Muscle of leg (tissue), 11 donors: ENCODE data around the gene RANBP17. TPM values are rescaled to one million over a fixed set of nuclear protein-coding genes. Genes with fewer than 3 reads are reported as not detected.
"Not testable (repeated sequence)": the region's sequence is repeated elsewhere in the genome, so short reads cannot be mapped to it uniquely, and the experiment has no call there.

Source experiments
- DNase-seq: peaks from one replicate; pipeline ENCODE4 v3.0.0; 2013
- H3K27ac ChIP-seq: one replicate; pipeline ENCODE4 v1.5.1; 2013; ENCODE audit warnings: mild to moderate bottlenecking, low read length, control low read depth
- H3K27me3 ChIP-seq: one replicate; pipeline ENCODE4 v1.6.1; 2013; ENCODE audit warnings: low read length; ENCODE audit not compliant: control insufficient read depth, insufficient read depth
- H3K36me3 ChIP-seq: one replicate; pipeline ENCODE4 v1.6.1; 2013; ENCODE audit warnings: low read length; ENCODE audit not compliant: control insufficient read depth, insufficient read depth
- H3K4me1 ChIP-seq: one replicate; pipeline ENCODE4 v1.6.1; 2013; ENCODE audit warnings: low read length; ENCODE audit not compliant: control insufficient read depth, insufficient read depth
- H3K4me3 ChIP-seq: one replicate; pipeline ENCODE4 v1.5.1; 2013; ENCODE audit warnings: low read length, control low read depth
- H3K9me3 ChIP-seq: replicated peaks from 2 replicates; pipeline ENCODE4 v1.6.1; 2013; ENCODE audit warnings: low read depth, low read length; ENCODE audit not compliant: control insufficient read depth
- WGBS: methylation state at CpG from one replicate; pipeline ENCODE4 v1.1.5; 2013; ENCODE audit warnings: missing lambda C conversion rate; ENCODE audit not compliant: insufficient coverage; 5-methylcytosine and 5-hydroxymethylcytosine counted together
- polyA plus RNA-seq, 8 donors: library from polyadenylated mRNA; unstranded; fragments of 120-200 nt; gene quantifications; one replicate each; pipeline versions ENCODE4 v1.2.1 to v1.2.3, GENCODE V29; 2013; ENCODE audit warnings: inconsistent platforms in 1 of 8, low replicate concordance in 1 of 8; ENCODE audit not compliant: insufficient read length in 8 of 8, insufficient read depth in 1 of 8
- total RNA-seq: library from RNA; stranded (reverse); fragments of 120-200 nt; gene quantifications from one replicate; pipeline ENCODE4 v1.2.4, GENCODE V29; 2013

RANBP17 gene
- total and polyA plus RNA-seq, 9 donors, result 5.4 to 21.3 (median 8.4) TPM

DNA sequence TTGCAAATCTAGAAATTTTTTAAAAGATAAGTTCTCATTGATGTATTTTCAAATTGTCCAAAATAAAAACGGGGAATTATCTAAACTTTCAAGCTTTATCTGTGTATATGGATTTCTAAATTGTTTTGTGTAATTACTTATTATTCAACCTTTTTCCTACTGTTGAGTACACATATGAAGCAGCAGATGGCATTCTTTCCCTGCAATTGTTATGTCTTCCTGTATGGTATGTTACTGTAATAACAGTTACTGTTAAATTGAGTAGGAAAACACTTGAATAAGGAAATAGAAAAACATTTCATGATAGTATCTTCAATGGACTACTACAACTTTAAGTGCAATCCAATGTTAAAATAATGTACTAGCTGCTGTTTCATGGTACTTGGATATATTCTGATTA, 124.8 kb downstream of the RANBP17 start:
- Histone ChIP-seq H3K4me3 (no peak overlapping the region), H3K27me3 (no peaks in the 10 kb centered on the region), H3K4me1 (no peaks in the 10 kb centered on the region), H3K36me3 (no peaks in the 10 kb centered on the region), H3K27ac (no peak overlapping the region), H3K9me3 (no peaks in the 10 kb centered on the region)
- no CpG with 5 or more reads among the region's 1 CpG for WGBS
- peak; percentile 44 for DNase-seq

- Histone ChIP-seq H3K9me3 (no peaks in the 10 kb centered on the region), H3K27ac (no peak overlapping the region), H3K4me3 (no peak overlapping the region), H3K27me3 (no peaks in the 10 kb centered on the region), H3K4me1 (no peaks in the 10 kb centered on the region), H3K36me3 (no peaks in the 10 kb centered on the region)
- peak; percentile 13 for DNase-seq
These were observed 131.7 kb downstream of the RANBP17 start for GRCh38 chr5:170993476-170993875.

GRCh38 chr5:171010086-171010485, 148.3 kb downstream of the RANBP17 start:
- H3K36me3 ChIP-seq, result no peaks in the 10 kb centered on the region
- H3K27me3 ChIP-seq, result no peaks in the 10 kb centered on the region
- H3K9me3 ChIP-seq, result no peaks in the 10 kb centered on the region
- H3K27ac ChIP-seq, result no peak overlapping the region
- no peaks in the 10 kb centered on the region for H3K4me1 ChIP-seq
- no peak for DNase-seq
- no peak overlapping the region for H3K4me3 ChIP-seq
- WGBS, result no CpG with 5 or more reads among the region's 3 CpGs

- H3K4me3 ChIP-seq, result no peak overlapping the region
- H3K4me1 ChIP-seq, result no peaks in the 10 kb centered on the region
- no peaks in the 10 kb centered on the region for H3K27me3 ChIP-seq
- no peaks in the 10 kb centered on the region for H3K36me3 ChIP-seq
- no peak for DNase-seq
- WGBS, result no CpG with 5 or more reads among the region's 2 CpGs
- H3K27ac ChIP-seq, result no peak overlapping the region
- no peaks in the 10 kb centered on the region for H3K9me3 ChIP-seq
These were observed 149.0 kb downstream of the RANBP17 start for GRCh38 chr5:171010816-171011215.

- no peaks in the 10 kb centered on the region for H3K4me1 ChIP-seq
- H3K9me3 ChIP-seq, result peaks cover 7% of the 10 kb centered on the region
- no peak overlapping the region for H3K4me3 ChIP-seq
- DNase-seq, result no peak
- H3K27ac ChIP-seq, result no peak overlapping the region
- no peaks in the 10 kb centered on the region for H3K36me3 ChIP-seq
- no peaks in the 10 kb centered on the region for H3K27me3 ChIP-seq
These were observed 161.7 kb downstream of the RANBP17 start for GRCh38 chr5:171023508-171023907.

GRCh38 chr5:171024084-171024483, 162.3 kb downstream of the RANBP17 start:
- no peak for DNase-seq
- H3K27ac ChIP-seq, result no peak overlapping the region
- no peaks in the 10 kb centered on the region for H3K27me3 ChIP-seq
- peaks cover 7% of the 10 kb centered on the region for H3K9me3 ChIP-seq
- H3K36me3 ChIP-seq, result no peaks in the 10 kb centered on the region
- H3K4me1 ChIP-seq, result no peaks in the 10 kb centered on the region
- no peak overlapping the region for H3K4me3 ChIP-seq

- no CpG with 5 or more reads among the region's 3 CpGs for WGBS
- no peaks in the 10 kb centered on the region for H3K36me3 ChIP-seq
- no peak for DNase-seq
These were observed 167.6 kb downstream of the RANBP17 start for GRCh38 chr5:171029401-171029800.

DNA sequence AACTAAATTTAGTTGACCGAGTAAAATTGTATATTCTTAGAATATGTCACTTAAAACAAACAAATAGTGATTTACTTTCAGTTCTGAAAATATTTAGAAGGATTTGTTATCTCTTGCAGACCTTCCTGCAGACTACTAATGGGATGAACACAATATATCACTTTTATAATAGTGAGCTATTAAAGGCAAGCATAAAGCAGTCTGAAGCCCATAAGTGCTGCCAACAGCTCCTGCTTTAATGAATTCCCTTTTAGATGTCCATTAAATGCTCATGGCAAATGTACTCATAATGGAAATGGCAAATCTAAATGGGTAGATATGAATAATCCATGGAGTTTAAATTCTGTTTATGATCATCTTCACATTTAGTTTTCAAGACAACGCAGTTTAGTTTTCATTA, 170.2 kb downstream of the RANBP17 start:
- no peaks in the 10 kb centered on the region for H3K36me3 ChIP-seq
- no peaks in the 10 kb centered on the region for H3K9me3 ChIP-seq
- H3K4me1 ChIP-seq, result no peaks in the 10 kb centered on the region
- no peak for DNase-seq
- H3K27ac ChIP-seq, result no peak overlapping the region
- no peaks in the 10 kb centered on the region for H3K27me3 ChIP-seq
- WGBS, result no CpG with 5 or more reads among the region's 2 CpGs
- no peak overlapping the region for H3K4me3 ChIP-seq

More at GRCh38 chr5:171029401-171029800, 167.6 kb downstream of the RANBP17 start:
- Histone ChIP-seq H3K27ac (no peak overlapping the region), H3K4me3 (no peak overlapping the region), H3K27me3 (no peaks in the 10 kb centered on the region), H3K9me3 (no peaks in the 10 kb centered on the region), H3K4me1 (no peaks in the 10 kb centered on the region)

DNA sequence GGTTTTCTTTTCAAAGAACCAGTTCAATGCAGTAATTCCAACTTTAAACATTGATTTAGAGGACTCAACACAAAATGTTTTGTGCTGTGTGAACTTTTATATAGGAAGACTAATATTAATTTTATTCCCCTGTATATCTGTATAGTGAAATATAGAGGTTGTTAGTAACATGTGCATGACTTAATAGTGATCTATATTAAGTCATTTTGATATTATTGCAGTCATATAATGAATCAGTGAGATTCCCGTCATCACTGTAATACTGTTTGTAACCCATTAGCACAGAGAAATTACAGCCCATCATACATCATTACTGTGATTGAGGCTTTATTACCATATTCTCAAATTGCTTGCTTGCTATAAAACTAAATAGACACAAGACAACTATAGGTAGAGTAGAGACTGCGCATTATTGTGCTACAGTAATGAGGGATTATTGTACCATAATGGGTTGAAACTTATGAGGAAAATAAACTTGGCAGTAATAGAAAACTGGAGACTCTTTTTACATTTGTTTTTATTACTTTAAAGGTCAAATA, 170.7 kb downstream of the RANBP17 start:
- no peaks in the 10 kb centered on the region for H3K36me3 ChIP-seq
- DNase-seq, result no peak
- no peak overlapping the region for H3K27ac ChIP-seq
- H3K27me3 ChIP-seq, result no peaks in the 10 kb centered on the region
- no peaks in the 10 kb centered on the region for H3K9me3 ChIP-seq
- no peak overlapping the region for H3K4me3 ChIP-seq
- no CpG with 5 or more reads among the region's 2 CpGs for whole genome bisulfite sequencing
- H3K4me1 ChIP-seq, result no peaks in the 10 kb centered on the region

- DNase-seq, H3K27ac ChIP-seq, H3K9me3 ChIP-seq, H3K4me3 ChIP-seq, H3K4me1 ChIP-seq, H3K27me3 ChIP-seq, H3K36me3 ChIP-seq: not testable (repeated sequence)
- WGBS, result no CpG with 5 or more reads among the region's 2 CpGs
These were observed 180.1 kb downstream of the RANBP17 start for GRCh38 chr5:171041893-171042292.

- H3K27ac ChIP-seq, result no peak overlapping the region
- H3K4me1 ChIP-seq, result no peaks in the 10 kb centered on the region
- peak; percentile 55 for DNase-seq
- peaks cover 3% of the 10 kb centered on the region for H3K9me3 ChIP-seq
- no CpG with 5 or more reads among the region's 1 CpG for WGBS
- H3K36me3 ChIP-seq, result no peaks in the 10 kb centered on the region
- H3K4me3 ChIP-seq, result no peak overlapping the region
- H3K27me3 ChIP-seq, result no peaks in the 10 kb centered on the region
These were observed 189.1 kb downstream of the RANBP17 start for GRCh38 chr5:171050916-171051315.
